CD4-positive, CD25-positive, alpha-beta regulatory T cell (primary cell): ENCODE data around the gene BANP. TPM values are rescaled to one million over a fixed set of nuclear protein-coding genes. Genes with fewer than 3 reads are reported as not detected.
"Not testable (repeated sequence)": the region's sequence is repeated elsewhere in the genome, so short reads cannot be mapped to it uniquely, and the experiment has no call there.

Source experiments
- ATAC-seq, 2 donors: fragments of 150-1000 bp; cut with Tn5 transposase; one replicate each; pipeline ENCODE4 v1.10.0; 2021; ENCODE audit warnings: low read depth in 2 of 2, moderate number of reproducible peaks in 2 of 2, moderate library complexity in 1 of 2
- DNase-seq, 3 donors: peaks; one replicate each; pipeline versions ENCODE4 v3.0.0 to v3.0.0-alpha.2; 2012 to 2022; ENCODE audit warnings: mixed read lengths in 1 of 3
- H3K27ac ChIP-seq: one replicate; pipeline ENCODE4 v1.7.0; 2013; ENCODE audit warnings: mild to moderate bottlenecking, low read length; ENCODE audit not compliant: insufficient read depth, poor library complexity, severe bottlenecking
- H3K27me3 ChIP-seq: one replicate; pipeline ENCODE4 v1.7.0; 2013; ENCODE audit warnings: low read length; ENCODE audit not compliant: control insufficient read depth, insufficient read depth
- H3K36me3 ChIP-seq: one replicate; pipeline ENCODE4 v1.7.0; 2013; ENCODE audit warnings: mild to moderate bottlenecking, low read length, moderate library complexity; ENCODE audit not compliant: control insufficient read depth, insufficient read depth
- H3K4me1 ChIP-seq: 2 replicates; pipeline ENCODE4 v1.7.0; 2013; ENCODE audit warnings: mild to moderate bottlenecking, low read length; ENCODE audit not compliant: insufficient read depth, control insufficient read depth, poor library complexity, severe bottlenecking
- H3K4me3 ChIP-seq: one replicate; pipeline ENCODE4 v1.7.0; 2013; ENCODE audit warnings: low read depth, mild to moderate bottlenecking, low read length, moderate library complexity
- H3K9me3 ChIP-seq, 2 experiments: 1 replicate in 1 of 2; 2 replicates in 1 of 2; pipeline ENCODE4 v1.7.0; 2013; ENCODE audit warnings: low read length in 2 of 2, mild to moderate bottlenecking in 1 of 2, moderate library complexity in 1 of 2; ENCODE audit not compliant: control insufficient read depth in 2 of 2
- H3K27ac Mint-ChIP-seq, 3 donors: one replicate each; pipeline ENCODE4 v1.8.0; 2020 to 2022; ENCODE audit warnings: mild to moderate bottlenecking in 3 of 3, mixed read lengths in 3 of 3, moderate library complexity in 2 of 3
- H3K27me3 Mint-ChIP-seq: one replicate; pipeline ENCODE4 v1.8.0; 2022; ENCODE audit warnings: mild to moderate bottlenecking, mixed read lengths
- H3K36me3 Mint-ChIP-seq: one replicate; pipeline ENCODE4 v1.8.0; 2020; ENCODE audit warnings: mixed read lengths
- H3K4me1 Mint-ChIP-seq, 4 donors: one replicate each; pipeline ENCODE4 v1.8.0; 2020 to 2022; ENCODE audit warnings: mixed read lengths in 4 of 4, mild to moderate bottlenecking in 1 of 4
- H3K4me3 Mint-ChIP-seq, 4 donors: one replicate each; pipeline ENCODE4 v1.8.0; 2020 to 2022; ENCODE audit warnings: mild to moderate bottlenecking in 4 of 4, mixed read lengths in 4 of 4, moderate library complexity in 3 of 4
- H3K9me3 Mint-ChIP-seq, 7 donors: one replicate each; pipeline ENCODE4 v1.8.0; 2020 to 2022; ENCODE audit warnings: mixed read lengths in 7 of 7, mild to moderate bottlenecking in 3 of 7, moderate library complexity in 2 of 7
- polyA plus RNA-seq, 4 donors: library from polyadenylated mRNA; unstranded; fragments of 300-500 nt; fragmentation: Illumina TruSeq; gene quantifications; one replicate each; pipeline ENCODE4 v1.2.3, GENCODE V29; 2021
- total RNA-seq: library from RNA; stranded (reverse); gene quantifications from one replicate; pipeline ENCODE4 v1.2.3, GENCODE V29; 2022

Gene BANP
- total and polyA plus RNA-seq, 5 donors from 2014 or later, result 20.4 to 114 (median 26.6) TPM

DNA sequence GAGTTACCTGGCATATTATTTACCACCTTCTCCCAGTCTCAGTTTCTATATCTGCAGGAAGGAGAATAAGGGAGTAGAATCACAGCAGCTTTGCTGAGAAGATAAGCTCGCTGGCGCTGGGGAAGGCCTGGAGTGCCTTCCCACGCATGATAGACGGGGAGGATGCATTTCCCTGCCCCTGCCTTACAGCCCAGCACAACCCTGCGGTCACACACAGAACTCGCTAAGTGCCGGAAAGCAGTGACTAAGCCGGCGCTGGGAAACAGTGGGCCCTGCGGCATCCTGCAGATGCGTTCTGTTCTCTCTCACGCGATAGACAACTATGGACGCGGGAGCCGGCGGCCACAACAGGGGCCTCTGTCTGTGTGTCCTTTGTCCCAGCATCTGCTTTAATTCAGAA is 19.7 kb upstream of the BANP start:
- H3K4me3 Mint-ChIP-seq, result no peak overlapping the region
- H3K4me1 Mint-ChIP-seq, result peaks cover under 1 to 2% (median 1%) of the 10 kb centered on the region in 4 donors
- H3K36me3 Mint-ChIP-seq, result no peaks in the 10 kb centered on the region
- DNase-seq (no peak), ATAC-seq (no peak)
- Histone ChIP-seq H3K4me3 (no peak overlapping the region), H3K27me3 (no peaks in the 10 kb centered on the region), H3K36me3 (no peaks in the 10 kb centered on the region), H3K9me3 (no peaks in the 10 kb centered on the region), H3K27ac (no peak overlapping the region), H3K4me1 (peaks cover 4% of the 10 kb centered on the region)
- H3K27ac Mint-ChIP-seq, result no peak overlapping the region
- peaks cover 0 to 2% (median 0%) of the 10 kb centered on the region in 7 donors for H3K9me3 Mint-ChIP-seq
- H3K27me3 Mint-ChIP-seq, result peaks cover under 1% of the 10 kb centered on the region

GRCh38 chr16:87932475-87933139 is 18.6 kb upstream of the BANP start:
- Mint-ChIP-seq H3K27ac (peak overlapping the region in 1 of 3 donors; percentile 38), H3K4me3 (peak overlapping the region in 1 of 4 donors; percentile 15)
- not testable (repeated sequence) for H3K4me1 Mint-ChIP-seq, H3K27me3 ChIP-seq, H3K9me3 Mint-ChIP-seq, ATAC-seq, H3K36me3 Mint-ChIP-seq, H3K36me3 ChIP-seq, H3K27me3 Mint-ChIP-seq, H3K9me3 ChIP-seq, H3K4me3 ChIP-seq, H3K27ac ChIP-seq, H3K4me1 ChIP-seq, DNase-seq

- Mint-ChIP-seq H3K9me3 (peaks cover 0 to 2% (median 0%) of the 10 kb centered on the region in 7 donors), H3K4me1 (no peaks in the 10 kb centered on the region), H3K4me3 (no peak overlapping the region), H3K27me3 (no peaks in the 10 kb centered on the region), H3K27ac (no peak overlapping the region), H3K36me3 (no peaks in the 10 kb centered on the region)
- H3K27me3 ChIP-seq, result no peaks in the 10 kb centered on the region
- H3K9me3 ChIP-seq, result no peaks in the 10 kb centered on the region
- DNase-seq (no peak), ATAC-seq (no peak)
- no peak overlapping the region for H3K4me3 ChIP-seq
- H3K36me3 ChIP-seq, result no peaks in the 10 kb centered on the region
- H3K4me1 ChIP-seq, result no peaks in the 10 kb centered on the region
- no peak overlapping the region for H3K27ac ChIP-seq
Observed at GRCh38 chr16:87933140-87933495, 18.1 kb upstream of the BANP start.

- H3K4me3 Mint-ChIP-seq, H3K4me1 Mint-ChIP-seq, DNase-seq, ATAC-seq, H3K27me3 Mint-ChIP-seq, H3K36me3 Mint-ChIP-seq, H3K36me3 ChIP-seq, H3K27me3 ChIP-seq, H3K9me3 Mint-ChIP-seq, H3K9me3 ChIP-seq, H3K27ac ChIP-seq, H3K4me1 ChIP-seq, H3K4me3 ChIP-seq, H3K27ac Mint-ChIP-seq: not testable (repeated sequence)
Observed at GRCh38 chr16:87934752-87935425, 16.3 kb upstream of the BANP start.

GRCh38 chr16:87936016-87936374 is 15.2 kb upstream of the BANP start:
- not testable (repeated sequence) for H3K4me3 ChIP-seq, H3K27ac ChIP-seq, H3K9me3 ChIP-seq, H3K36me3 ChIP-seq, ATAC-seq, H3K27me3 Mint-ChIP-seq, H3K27me3 ChIP-seq, H3K27ac Mint-ChIP-seq, H3K9me3 Mint-ChIP-seq, DNase-seq, H3K4me1 Mint-ChIP-seq, H3K4me3 Mint-ChIP-seq, H3K4me1 ChIP-seq, H3K36me3 Mint-ChIP-seq

DNA sequence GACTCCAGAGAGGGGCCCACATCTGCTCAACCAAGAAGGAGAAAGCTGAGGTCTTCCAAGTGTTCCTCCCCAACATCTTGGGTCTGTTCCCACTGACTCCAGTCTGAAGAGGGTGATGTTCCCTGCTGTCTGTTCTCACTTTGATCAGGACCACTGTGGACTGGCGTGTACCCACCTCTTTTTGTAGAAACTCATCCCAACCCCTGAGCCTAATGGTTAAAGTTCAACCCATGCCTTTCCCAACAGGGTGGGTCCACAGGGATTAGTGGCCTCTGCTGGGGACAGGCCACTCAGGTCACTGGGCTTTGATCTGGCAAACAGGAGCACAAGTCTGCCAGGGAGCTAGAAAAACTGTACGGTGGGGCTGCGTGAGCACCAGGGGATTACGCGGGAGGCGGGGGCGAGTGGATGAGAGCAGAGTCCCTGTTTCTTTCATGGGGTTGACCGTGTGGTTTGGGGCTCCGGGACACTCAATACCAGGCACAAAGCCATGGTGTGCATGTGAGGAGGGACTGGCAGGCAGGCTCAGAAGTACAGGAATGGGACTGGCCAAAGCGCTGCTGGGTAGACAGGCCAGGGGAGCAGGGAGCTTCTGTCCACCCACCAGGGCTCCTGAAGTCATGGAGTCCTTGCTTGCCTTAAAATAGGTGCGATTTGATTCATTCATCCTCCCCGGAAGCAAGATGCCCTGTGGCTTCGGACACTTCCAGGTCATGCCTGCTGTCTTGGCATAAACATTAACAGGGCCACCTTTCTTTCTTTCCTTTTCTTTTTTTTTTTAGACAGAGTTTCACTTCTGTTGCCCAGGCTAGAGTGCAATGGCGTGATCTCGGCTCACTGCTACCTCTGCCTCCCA is 14.6 kb upstream of the BANP start, which contains the start of gene CA5A:
Gene CA5A, minus strand, starts transcription at position 155 of the 856 bp plus-strand sequence. Its CDS starts 79 bp downstream, at position 76.
- no peaks in the 10 kb centered on the region for H3K27me3 Mint-ChIP-seq
- no peak within 1 kb of the TSS for H3K4me3 ChIP-seq
- H3K4me1 Mint-ChIP-seq, result peaks cover 0 to 4% (median 0%) of the 10 kb centered on the region in 4 donors
- no peak within 1 kb of the TSS for H3K4me3 Mint-ChIP-seq
- ATAC-seq (no peak), DNase-seq (no peak)
- no peaks in the 10 kb centered on the region for H3K9me3 ChIP-seq
- peaks cover 0 to 2% (median 0%) of the 10 kb centered on the region in 7 donors for H3K9me3 Mint-ChIP-seq
- no peak within 1 kb of the TSS for H3K27ac ChIP-seq
- H3K36me3 Mint-ChIP-seq, result no peaks in the 10 kb centered on the region
- no peaks in the 10 kb centered on the region for H3K36me3 ChIP-seq
- H3K27me3 ChIP-seq, result no peaks in the 10 kb centered on the region
- no peak within 1 kb of the TSS for H3K27ac Mint-ChIP-seq
- H3K4me1 ChIP-seq, result no peaks in the 10 kb centered on the region

GRCh38 chr16:87937231-87937542 is 14.0 kb upstream of the BANP start:
- H3K36me3 ChIP-seq, H3K27me3 Mint-ChIP-seq, DNase-seq, H3K27me3 ChIP-seq, H3K4me3 ChIP-seq, H3K4me1 ChIP-seq, H3K36me3 Mint-ChIP-seq, H3K9me3 ChIP-seq, H3K4me1 Mint-ChIP-seq, H3K9me3 Mint-ChIP-seq, H3K27ac Mint-ChIP-seq, H3K4me3 Mint-ChIP-seq, H3K27ac ChIP-seq, ATAC-seq: not testable (repeated sequence)
